GM19397 (cell line): ENCODE measurements around the gene MED8.
"Not testable (repeated sequence)": the region's sequence is repeated elsewhere in the genome, so short reads cannot be mapped to it uniquely, and the experiment has no call there.

ENCODE experiments used
- ATAC-seq: cut with Tn5 transposase; IDR thresholded peaks from one replicate; pipeline ENCODE4 v1.9.1; 2021; ENCODE audit warnings: mild to moderate bottlenecking, moderate library complexity; ENCODE audit not compliant: unreplicated experiment

Gene MED8

GRCh38 chr1:43386676-43387075 lies 2.9 kb downstream of the MED8 start:
- ATAC-seq = no peak

GRCh38 chr1:43383449-43383848 lies 6.2 kb downstream of the MED8 start:
- ATAC-seq = no peak

- no peak for ATAC-seq
These were observed 7.4 kb downstream of the MED8 start for GRCh38 chr1:43382027-43382779.

GRCh38 chr1:43381612-43382011 lies 8.0 kb downstream of the MED8 start:
- no peak for ATAC-seq

GRCh38 chr1:43379476-43379875 lies 10.1 kb downstream of the MED8 start:
- no peak for ATAC-seq

- ATAC-seq = no peak
These were observed 11.8 kb downstream of the MED8 start for GRCh38 chr1:43377831-43378230.

- no peak for ATAC-seq
These were observed 12.8 kb downstream of the MED8 start for GRCh38 chr1:43376723-43377235.

- no peak for ATAC-seq
These were observed 16.3 kb downstream of the MED8 start for GRCh38 chr1:43373066-43373940.

GRCh38 chr1:43372172-43372571 lies 17.4 kb downstream of the MED8 start:
- ATAC-seq = no peak

- no peak for ATAC-seq
These were observed 19.0 kb downstream of the MED8 start for GRCh38 chr1:43370564-43370963.

GRCh38 chr1:43369779-43370178 lies 19.8 kb downstream of the MED8 start:
- not testable (repeated sequence) for ATAC-seq

GRCh38 chr1:43368646-43369020 lies 21.0 kb downstream of the MED8 start:
- no peak for ATAC-seq

- ATAC-seq = peak; percentile 80
These were observed 21.5 kb downstream of the MED8 start, which contains the start of gene ELOVL1 for GRCh38 chr1:43367904-43368645. Gene ELOVL1, minus strand, starts transcription at chr1:43368011. Its CDS starts 2,402 bp downstream, at chr1:43365609.

- ATAC-seq = peak; percentile 39
These were observed 22.3 kb downstream of the MED8 start for GRCh38 chr1:43367026-43367903.

- no peak for ATAC-seq
These were observed 23.0 kb downstream of the MED8 start for GRCh38 chr1:43366601-43367025.

GRCh38 chr1:43366179-43366578 lies 23.4 kb downstream of the MED8 start:
- no peak for ATAC-seq

GRCh38 chr1:43365678-43366077 lies 23.9 kb downstream of the MED8 start:
- ATAC-seq = no peak

- no peak for ATAC-seq
These were observed 25.6 kb downstream of the MED8 start for GRCh38 chr1:43363935-43364525.

GRCh38 chr1:43363283-43363934 lies 26.2 kb downstream of the MED8 start:
- ATAC-seq = no peak
